ENCODE results near the gene TMSB10.

DNA sequence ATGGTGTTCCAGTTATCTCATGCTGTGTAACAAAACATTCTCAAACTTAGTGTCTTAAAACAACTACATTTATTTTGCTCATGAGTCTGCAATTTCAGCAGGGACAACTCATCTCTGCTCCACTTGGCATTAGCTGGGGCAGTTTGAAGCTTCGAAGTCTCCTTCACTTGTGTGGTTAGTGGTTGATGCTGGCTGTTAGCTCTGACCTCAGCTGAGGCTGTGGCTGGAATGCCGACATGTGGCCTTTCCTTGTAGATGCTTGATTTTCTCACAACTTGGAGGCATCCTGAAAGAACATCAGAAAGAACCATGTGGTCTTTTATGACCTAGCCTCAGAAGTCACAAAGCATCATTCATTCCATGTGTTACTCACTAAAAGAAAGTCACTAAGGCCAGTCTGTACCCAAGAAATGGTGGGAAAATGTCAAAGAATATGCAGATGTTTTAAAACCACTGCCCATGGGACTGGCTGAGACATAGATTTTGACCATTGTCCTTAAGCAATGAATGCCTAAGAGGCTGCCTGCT lies 3.8 kb upstream of the TMSB10 start:
- TF ChIP-seq, protein P1, sequence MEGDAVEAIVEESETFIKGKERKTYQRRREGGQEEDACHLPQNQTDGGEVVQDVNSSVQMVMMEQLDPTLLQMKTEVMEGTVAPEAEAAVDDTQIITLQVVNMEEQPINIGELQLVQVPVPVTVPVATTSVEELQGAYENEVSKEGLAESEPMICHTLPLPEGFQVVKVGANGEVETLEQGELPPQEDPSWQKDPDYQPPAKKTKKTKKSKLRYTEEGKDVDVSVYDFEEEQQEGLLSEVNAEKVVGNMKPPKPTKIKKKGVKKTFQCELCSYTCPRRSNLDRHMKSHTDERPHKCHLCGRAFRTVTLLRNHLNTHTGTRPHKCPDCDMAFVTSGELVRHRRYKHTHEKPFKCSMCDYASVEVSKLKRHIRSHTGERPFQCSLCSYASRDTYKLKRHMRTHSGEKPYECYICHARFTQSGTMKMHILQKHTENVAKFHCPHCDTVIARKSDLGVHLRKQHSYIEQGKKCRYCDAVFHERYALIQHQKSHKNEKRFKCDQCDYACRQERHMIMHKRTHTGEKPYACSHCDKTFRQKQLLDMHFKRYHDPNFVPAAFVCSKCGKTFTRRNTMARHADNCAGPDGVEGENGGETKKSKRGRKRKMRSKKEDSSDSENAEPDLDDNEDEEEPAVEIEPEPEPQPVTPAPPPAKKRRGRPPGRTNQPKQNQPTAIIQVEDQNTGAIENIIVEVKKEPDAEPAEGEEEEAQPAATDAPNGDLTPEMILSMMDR (tag by site-specific recombination; IDR thresholded peaks at IDR 0.05) = no peak
- no peak for TF ChIP-seq PBX3 (CRISPR knock-in tag; IDR thresholded peaks at IDR 0.05)
- TF ChIP-seq, protein P2, sequence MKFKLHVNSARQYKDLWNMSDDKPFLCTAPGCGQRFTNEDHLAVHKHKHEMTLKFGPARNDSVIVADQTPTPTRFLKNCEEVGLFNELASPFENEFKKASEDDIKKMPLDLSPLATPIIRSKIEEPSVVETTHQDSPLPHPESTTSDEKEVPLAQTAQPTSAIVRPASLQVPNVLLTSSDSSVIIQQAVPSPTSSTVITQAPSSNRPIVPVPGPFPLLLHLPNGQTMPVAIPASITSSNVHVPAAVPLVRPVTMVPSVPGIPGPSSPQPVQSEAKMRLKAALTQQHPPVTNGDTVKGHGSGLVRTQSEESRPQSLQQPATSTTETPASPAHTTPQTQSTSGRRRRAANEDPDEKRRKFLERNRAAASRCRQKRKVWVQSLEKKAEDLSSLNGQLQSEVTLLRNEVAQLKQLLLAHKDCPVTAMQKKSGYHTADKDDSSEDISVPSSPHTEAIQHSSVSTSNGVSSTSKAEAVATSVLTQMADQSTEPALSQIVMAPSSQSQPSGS (tag by site-specific recombination; IDR thresholded peaks at IDR 0.05; ENCODE audit: low read depth) = no peak
- TF ChIP-seq BCL11A (tag by site-specific recombination; IDR thresholded peaks at IDR 0.05; ENCODE audit: low read depth) = no peak
- TF ChIP-seq ZBTB7A (tag by site-specific recombination; IDR thresholded peaks at IDR 0.05; ENCODE audit: low read depth) = no peak
- TF ChIP-seq ZNF416 (tag by site-specific recombination; IDR thresholded peaks at IDR 0.05) = no peak
- no peak for TF ChIP-seq ZNF664 (tag by site-specific recombination; IDR thresholded peaks at IDR 0.05)
- TF ChIP-seq ZNF274 (IDR thresholded peaks at IDR 0.05; ENCODE audit: low read length) = no peak
- no peak for TF ChIP-seq ZNF274 (tag by site-specific recombination; IDR thresholded peaks at IDR 0.05; ENCODE audit: borderline replicate concordance)

Data from HEK293 (cell line).